H7 (cell line): Measurements from ENCODE around the gene TRUB2. TPM values are rescaled to one million over a fixed set of nuclear protein-coding genes. Genes with fewer than 3 reads are reported as not detected.
A peak's percentile ranks its signal among the peaks of the same experiment; 100 is the strongest.

ENCODE experiments used
- DNase-seq: peaks from one replicate; pipeline ENCODE4 v3.0.0; 2012
- H3K27me3 ChIP-seq: 2 replicates; pipeline ENCODE4 v1.6.0; 2011; ENCODE audit warnings: mild to moderate bottlenecking, low read length; ENCODE audit not compliant: control insufficient read depth, insufficient read depth
- H3K36me3 ChIP-seq: replicated peaks from 2 replicates; pipeline ENCODE4 v1.5.1; 2011; ENCODE audit warnings: low read length; ENCODE audit not compliant: control insufficient read depth, insufficient read depth
- H3K4me3 ChIP-seq: 2 replicates; pipeline ENCODE4 v1.5.1; 2011; ENCODE audit warnings: low read depth, mild to moderate bottlenecking, control low read depth, low read length, moderate library complexity; ENCODE audit not compliant: insufficient read depth
- total RNA-seq: library from RNA; depleted of rRNA; stranded (reverse); fragments of >200 nt; shearing (Covaris generic); gene quantifications from 2 replicates; pipeline ENCODE4 v1.2.3, GENCODE V29; 2014; rRNA removed

TRUB2 gene, protein sequence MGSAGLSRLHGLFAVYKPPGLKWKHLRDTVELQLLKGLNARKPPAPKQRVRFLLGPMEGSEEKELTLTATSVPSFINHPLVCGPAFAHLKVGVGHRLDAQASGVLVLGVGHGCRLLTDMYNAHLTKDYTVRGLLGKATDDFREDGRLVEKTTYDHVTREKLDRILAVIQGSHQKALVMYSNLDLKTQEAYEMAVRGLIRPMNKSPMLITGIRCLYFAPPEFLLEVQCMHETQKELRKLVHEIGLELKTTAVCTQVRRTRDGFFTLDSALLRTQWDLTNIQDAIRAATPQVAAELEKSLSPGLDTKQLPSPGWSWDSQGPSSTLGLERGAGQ
- total RNA-seq: 35.5 and 51.9 TPM in 2 replicates

GRCh38 chr9:128322404-128323211, at the start of gene TRUB2, which contains the start of gene COQ4:
TRUB2 (minus strand) TSS chr9:128322447; CDS start chr9:128322408, 39 bp downstream.
COQ4 (plus strand) TSS chr9:128322839; CDS start chr9:128322859, 20 bp downstream.
- Histone ChIP-seq H3K36me3 (peaks cover 10% of the 10 kb centered on the region), H3K27me3 (no peaks in the 10 kb centered on the region), H3K4me3 (peak within 1 kb of the TSS; percentile 91)
- DNase-seq: peak; percentile 95

- Histone ChIP-seq H3K27me3 (peaks cover 4% of the 10 kb centered on the region), H3K36me3 (no peaks in the 10 kb centered on the region), H3K4me3 (peak overlapping the region; percentile 61)
- no peak for DNase-seq
Measured at GRCh38 chr9:128371630-128372117, 49.4 kb upstream of the TRUB2 start.

DNA sequence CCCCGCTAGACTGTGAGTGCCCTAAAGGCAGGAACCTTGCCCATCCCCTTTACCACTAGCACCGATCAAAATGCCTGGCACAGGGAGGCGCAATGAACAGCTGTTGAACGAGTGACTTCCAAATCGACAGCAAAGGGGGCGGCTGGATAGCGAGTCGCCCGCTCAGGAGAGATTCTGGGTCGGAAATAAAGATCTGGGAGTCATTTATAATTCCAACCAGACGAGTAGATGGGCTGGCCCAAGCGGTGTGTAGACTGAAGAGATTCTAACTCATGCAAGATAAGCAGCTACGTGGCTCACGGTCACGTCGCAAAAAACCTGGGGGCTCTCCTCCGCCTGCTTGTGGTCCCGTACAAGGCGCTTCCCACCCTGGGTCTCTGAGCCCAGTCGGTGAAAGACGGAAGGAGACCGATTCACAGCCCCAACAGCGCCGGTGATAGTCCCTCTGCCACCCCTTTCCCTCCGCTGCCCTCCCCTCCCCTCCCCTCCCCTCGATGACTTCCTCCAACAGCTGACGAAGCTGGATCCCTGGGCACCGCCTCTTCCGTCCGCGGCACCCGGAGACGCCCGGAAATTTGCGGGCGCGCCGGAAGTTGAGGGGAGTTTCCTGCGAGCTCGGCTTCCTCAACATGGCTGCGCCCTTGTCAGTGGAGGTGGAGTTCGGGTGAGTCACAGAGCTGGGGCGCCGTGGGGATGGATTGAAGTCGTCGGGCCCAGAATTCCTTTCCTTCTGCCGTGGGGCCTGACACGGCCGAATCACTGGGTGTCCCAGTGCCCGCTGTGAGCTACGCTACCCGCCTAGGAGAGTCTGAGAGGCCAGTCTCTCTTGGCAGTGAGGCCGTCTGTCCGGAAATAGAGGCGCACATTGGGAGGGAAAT, 48.7 kb upstream of the TRUB2 start, which contains the start of gene URM1:
Gene URM1 (plus strand): TSS at position 623 of the 878 bp plus-strand sequence. CDS start 7 bp downstream, at position 630.
- H3K4me3 ChIP-seq: peak within 1 kb of the TSS; percentile 61
- H3K36me3 ChIP-seq: no peaks in the 10 kb centered on the region
- H3K27me3 ChIP-seq: peaks cover 8% of the 10 kb centered on the region
- peak; percentile 98 for DNase-seq

DNA sequence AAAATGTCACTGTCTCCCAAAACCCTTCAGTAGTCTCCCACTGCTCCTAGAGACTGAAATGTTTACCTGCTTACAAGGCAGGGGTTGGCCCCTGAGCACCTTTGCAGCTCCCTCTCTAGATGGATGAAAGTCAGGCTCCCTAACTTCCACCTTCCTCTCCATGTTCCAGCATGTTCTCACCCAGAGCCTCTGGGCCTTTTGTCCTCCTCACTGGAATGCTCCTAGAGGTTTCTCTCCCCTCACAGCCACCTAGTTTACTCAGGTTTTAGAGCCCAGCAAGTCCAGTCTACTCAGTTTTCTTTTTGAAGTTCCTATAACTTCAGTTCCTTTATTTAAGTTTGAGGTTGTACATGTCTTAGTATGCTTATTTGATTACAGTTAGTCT, 48.1 kb upstream of the TRUB2 start:
- Histone ChIP-seq H3K4me3 (peak overlapping the region; percentile 61), H3K27me3 (peaks cover 14% of the 10 kb centered on the region), H3K36me3 (no peaks in the 10 kb centered on the region)
- DNase-seq: no peak

GRCh38 chr9:128369024-128369706, 46.9 kb upstream of the TRUB2 start:
- no peaks in the 10 kb centered on the region for H3K36me3 ChIP-seq
- H3K4me3 ChIP-seq: no peak overlapping the region
- no peak for DNase-seq
- H3K27me3 ChIP-seq: peaks cover 19% of the 10 kb centered on the region

GRCh38 chr9:128365525-128365924, 43.3 kb upstream of the TRUB2 start:
- peak; percentile 63 for DNase-seq
- H3K36me3 ChIP-seq: no peaks in the 10 kb centered on the region
- H3K27me3 ChIP-seq: peaks cover 39% of the 10 kb centered on the region
- no peak overlapping the region for H3K4me3 ChIP-seq

DNA sequence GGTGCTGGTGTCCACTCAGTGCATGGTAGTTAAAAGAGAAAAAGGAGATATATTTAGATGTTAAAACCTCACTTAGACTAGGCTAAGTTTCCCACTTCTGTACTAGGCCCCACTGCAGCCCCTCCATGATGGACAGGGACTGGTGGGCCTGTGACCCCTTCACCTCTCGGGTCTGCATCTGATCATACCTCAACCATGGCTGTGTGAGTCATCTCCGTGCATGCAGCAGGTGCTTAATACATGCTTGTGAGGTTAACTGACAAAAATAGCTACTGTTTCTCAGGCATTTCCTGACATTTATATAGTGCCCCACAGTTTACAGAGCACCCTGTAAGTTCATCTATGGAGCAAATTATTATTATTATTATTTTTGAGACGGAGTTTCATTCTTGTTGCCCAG, 40.5 kb upstream of the TRUB2 start:
- DNase-seq: no peak
- H3K27me3 ChIP-seq: peaks cover 39% of the 10 kb centered on the region
- H3K36me3 ChIP-seq: no peaks in the 10 kb centered on the region
- H3K4me3 ChIP-seq: no peak overlapping the region

- Histone ChIP-seq H3K27me3 (peaks cover 39% of the 10 kb centered on the region), H3K36me3 (no peaks in the 10 kb centered on the region), H3K4me3 (no peak overlapping the region; the same call in 1 of the 2 replicates)
- peak; percentile 95 for DNase-seq
Measured at GRCh38 chr9:128361986-128362646, 39.9 kb upstream of the TRUB2 start.

- no peaks in the 10 kb centered on the region for H3K36me3 ChIP-seq
- no peak for DNase-seq
- no peak overlapping the region for H3K4me3 ChIP-seq
- H3K27me3 ChIP-seq: peaks cover 32% of the 10 kb centered on the region
Measured at GRCh38 chr9:128361296-128361985, 39.2 kb upstream of the TRUB2 start.

DNA sequence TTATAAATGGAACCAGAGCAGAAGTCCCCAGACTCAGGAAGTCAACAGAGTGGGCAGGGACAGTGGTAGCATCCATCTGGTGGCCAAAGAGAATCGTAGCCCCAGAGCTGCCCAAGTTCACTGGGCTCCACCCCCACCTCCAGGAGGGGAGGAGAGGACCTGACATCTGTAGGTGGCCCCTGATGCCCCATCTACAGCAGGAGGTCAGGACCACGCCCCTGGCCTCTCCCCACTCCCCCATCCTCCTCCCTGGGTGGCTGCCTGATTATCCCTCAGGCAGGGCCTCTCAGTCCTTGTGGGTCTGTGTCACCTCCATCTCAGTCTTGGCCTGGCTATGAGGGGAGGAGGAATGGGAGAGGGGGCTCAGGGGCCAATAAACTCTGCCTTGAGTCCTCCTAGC, 38.6 kb upstream of the TRUB2 start:
- Histone ChIP-seq H3K4me3 (no peak overlapping the region), H3K36me3 (no peaks in the 10 kb centered on the region; the same call in 1 of the 2 replicates), H3K27me3 (peaks cover 29% of the 10 kb centered on the region)
- no peak for DNase-seq

DNA sequence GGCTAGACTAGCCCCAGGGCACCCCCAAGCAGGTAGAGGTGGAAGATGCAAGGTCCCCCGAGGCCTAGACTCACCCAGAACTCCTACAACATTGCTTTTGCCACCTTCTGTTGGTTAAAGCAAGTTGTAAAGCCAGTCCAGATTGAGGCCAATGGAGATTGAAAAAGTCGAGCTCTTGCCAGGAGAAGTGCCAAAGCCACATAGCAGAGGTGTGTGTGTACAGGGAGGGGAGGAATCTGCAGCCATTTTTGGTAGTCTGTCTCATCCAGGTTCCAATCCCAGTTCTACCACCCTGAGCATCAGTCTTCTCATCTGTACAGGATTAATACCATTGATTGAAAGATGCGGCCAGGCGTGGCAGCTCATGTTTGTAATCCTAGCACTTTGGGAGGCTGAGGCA, 36.6 kb upstream of the TRUB2 start:
- H3K36me3 ChIP-seq: no peaks in the 10 kb centered on the region; the same call in none of the 2 replicates
- H3K4me3 ChIP-seq: no peak overlapping the region
- DNase-seq: no peak
- H3K27me3 ChIP-seq: peaks cover 17% of the 10 kb centered on the region

DNA sequence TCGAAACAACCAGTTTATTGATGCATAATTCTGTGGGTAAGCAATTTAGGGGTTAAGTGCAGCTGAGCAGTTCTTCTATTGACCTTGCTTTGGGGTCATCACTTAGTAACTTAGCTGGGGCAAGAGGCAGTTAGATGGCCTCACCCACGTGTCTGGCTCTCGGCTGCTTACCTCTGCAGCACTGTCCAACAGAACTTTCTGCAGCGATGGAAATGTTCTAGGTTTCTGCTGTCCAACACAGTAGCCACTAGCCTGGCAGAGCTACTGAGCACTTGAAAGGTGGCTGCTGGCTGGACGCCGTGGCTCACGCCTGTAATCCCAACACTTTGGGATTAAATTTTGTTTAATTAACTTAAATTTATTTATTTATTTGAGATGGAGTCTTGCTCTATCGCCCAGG, 35.8 kb upstream of the TRUB2 start:
- Histone ChIP-seq H3K4me3 (no peak overlapping the region), H3K27me3 (peaks cover 10% of the 10 kb centered on the region), H3K36me3 (no peaks in the 10 kb centered on the region; the same call in none of the 2 replicates)
- DNase-seq: no peak

DNA sequence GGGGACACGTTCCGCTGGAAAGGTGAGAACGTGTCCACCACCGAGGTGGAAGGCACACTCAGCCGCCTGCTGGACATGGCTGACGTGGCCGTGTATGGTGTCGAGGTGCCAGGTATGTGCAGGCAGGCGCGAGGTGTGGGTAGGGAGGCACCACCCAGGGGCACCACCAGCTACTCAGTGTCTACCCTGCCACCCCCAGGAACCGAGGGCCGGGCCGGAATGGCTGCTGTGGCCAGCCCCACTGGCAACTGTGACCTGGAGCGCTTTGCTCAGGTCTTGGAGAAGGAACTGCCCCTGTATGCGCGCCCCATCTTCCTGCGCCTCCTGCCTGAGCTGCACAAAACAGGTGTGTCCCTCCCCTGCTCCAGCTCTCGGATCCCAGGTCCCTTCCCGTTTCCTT, 33.2 kb upstream of the TRUB2 start:
- no peak for DNase-seq
- Histone ChIP-seq H3K27me3 (no peaks in the 10 kb centered on the region), H3K4me3 (no peak overlapping the region), H3K36me3 (no peaks in the 10 kb centered on the region; the same call in none of the 2 replicates)
